A549 (cell line): ENCODE results near the gene PI4KA. TPM values are rescaled to one million over a fixed set of nuclear protein-coding genes. Genes with fewer than 3 reads are reported as not detected.

Experiments used
- ATAC-seq, 2 experiments: fragments of 200-7000 bp in 1 of 2; fragments of >200 bp in 1 of 2; cut with Nextera tagmentation in 1 of 2; cut with Tn5 transposase in 1 of 2; 3 replicates each; pipeline versions ENCODE4 v1.8.0 to v1.9.1; 2018 to 2020; ENCODE audit warnings: mild to moderate bottlenecking in 1 of 2, moderate library complexity in 1 of 2
- CTCF ChIA-PET: fragments of 300-600 bp; sonication (Branson Sonifier 250); formaldehyde crosslinking; extraction: SDS; loops from one replicate; lab custom pipeline; 2021; ENCODE audit warnings: antibody characterized with exemption, inconsistent platforms; lab: Yijun Ruan, JAX
- POLR2A ChIA-PET: fragments of 350-600 bp; formaldehyde crosslinking; extraction: SDS; loops from one replicate; lab custom pipeline; 2021; ENCODE audit warnings: antibody characterized with exemption, inconsistent platforms; lab: Yijun Ruan, JAX
- DNase-seq, 2 experiments: peaks; one replicate each; pipeline versions ENCODE4 v3.0.0 to v3.0.0-alpha.2; 2011 to 2016; ENCODE audit warnings: low read depth in 1 of 2, low spot score in 1 of 2
- FAIRE-seq: peaks from 2 replicates; lab custom pipeline; 2011; peaks lifted over from hg19 to GRCh38; lab: Jason Lieb, UNC
- H3K27ac ChIP-seq, 2 experiments: fragments of >200 bp; sonication (Bioruptor Twin); formaldehyde crosslinking; 3 replicates each; pipeline ENCODE4 v1.5.1; 2016 to 2017
- H3K4me1 ChIP-seq: fragments of >200 bp; sonication (Bioruptor Twin); formaldehyde crosslinking; 3 replicates; pipeline ENCODE4 v1.6.1; 2016
- H3K4me2 ChIP-seq: fragments of >200 bp; sonication (Bioruptor Twin); formaldehyde crosslinking; 3 replicates; pipeline ENCODE4 v1.6.1; 2016
- H3K4me3 ChIP-seq: fragments of >200 bp; sonication (Bioruptor Twin); formaldehyde crosslinking; 3 replicates; pipeline ENCODE4 v1.5.1; 2016
- H3K9me3 ChIP-seq: fragments of >200 bp; sonication (Bioruptor Twin); formaldehyde crosslinking; 3 replicates; pipeline ENCODE4 v1.6.1; 2016
- ATOH8 ChIP-seq: fragments of 250-450 bp; sonication (Bioruptor Pico); IDR thresholded peaks from 2 replicates; pipeline ENCODE4 v1.5.0; 2020; ENCODE audit warnings: low read depth, mild to moderate bottlenecking, moderate library complexity
- CBX8 ChIP-seq: fragments of 200-600 bp; sonication (generic); IDR thresholded peaks from 2 replicates; pipeline ENCODE4 v1.6.1; 2016
- CEBPB ChIP-seq, 2 experiments: fragments of >200 bp in 1 of 2; sonication (Bioruptor Twin) in 1 of 2; formaldehyde crosslinking in 1 of 2; IDR thresholded peaks; 2 replicates each; pipeline ENCODE4 v1.6.1; 2012 to 2016
- CTCF ChIP-seq: fragments of >200 bp; sonication (Bioruptor Twin); formaldehyde crosslinking; IDR thresholded peaks from 3 replicates; pipeline ENCODE4 v1.5.1; 2016
- E2F6 ChIP-seq: IDR thresholded peaks from 2 replicates; pipeline ENCODE4 v1.6.1; 2012; ENCODE audit warnings: low read depth, borderline replicate concordance
- ESRRA ChIP-seq: fragments of 150-350 bp; IDR thresholded peaks from 2 replicates; pipeline ENCODE4 v1.6.1; 2014; ENCODE audit warnings: mild to moderate bottlenecking, low read length, borderline replicate concordance
- HDAC2 ChIP-seq: fragments of 200-600 bp; sonication (generic); IDR thresholded peaks from 2 replicates; pipeline ENCODE4 v1.6.1; 2016
- HEYL ChIP-seq: fragments of 250-450 bp; sonication (Bioruptor Pico); IDR thresholded peaks from 2 replicates; pipeline ENCODE4 v1.8.0; 2021; ENCODE audit warnings: mild to moderate bottlenecking, moderate library complexity
- HOXB13 ChIP-seq: fragments of 250-450 bp; sonication (Bioruptor Pico); IDR thresholded peaks from 2 replicates; pipeline ENCODE4 v1.5.0; 2020; ENCODE audit warnings: low read depth, mild to moderate bottlenecking, moderate library complexity
- HOXB5 ChIP-seq: fragments of 250-450 bp; sonication (Bioruptor Pico); IDR thresholded peaks from 2 replicates; pipeline ENCODE4 v1.5.0; 2020; ENCODE audit warnings: mild to moderate bottlenecking, moderate library complexity
- JUNB ChIP-seq: fragments of >200 bp; sonication (Bioruptor Twin); formaldehyde crosslinking; IDR thresholded peaks from 2 replicates; pipeline ENCODE4 v1.6.1; 2016
- MAZ ChIP-seq: fragments of 150-350 bp; IDR thresholded peaks from 2 replicates; pipeline ENCODE4 v1.6.1; 2014; ENCODE audit warnings: antibody characterized with exemption, low read depth, low read length, borderline replicate concordance
- MYC ChIP-seq: IDR thresholded peaks from 2 replicates; pipeline ENCODE4 v1.6.1; 2012; ENCODE audit warnings: mild to moderate bottlenecking, inconsistent platforms, low read length, improper control_type of control experiment, borderline replicate concordance
- PHF8 ChIP-seq: fragments of 200-600 bp; sonication (generic); IDR thresholded peaks from 2 replicates; pipeline ENCODE4 v1.6.1; 2016; ENCODE audit warnings: low read depth, mild to moderate bottlenecking, antibody characterized with exemption, moderate library complexity, borderline replicate concordance
- RARB ChIP-seq: fragments of 250-450 bp; sonication (Bioruptor Pico); IDR thresholded peaks from 2 replicates; pipeline ENCODE4 v1.8.0; 2021; ENCODE audit warnings: mild to moderate bottlenecking, moderate library complexity
- SREBF2 ChIP-seq: fragments of 450-650 bp; IDR thresholded peaks from 2 replicates; pipeline ENCODE4 v1.6.1; 2014; ENCODE audit warnings: mild to moderate bottlenecking, moderate library complexity
- ZC3H11A ChIP-seq: fragments of 450-650 bp; IDR thresholded peaks from 2 replicates; pipeline ENCODE4 v1.6.1; 2014; ENCODE audit warnings: antibody characterized with exemption, mild to moderate bottlenecking
- ZFP36 ChIP-seq: fragments of 450-650 bp; IDR thresholded peaks from 2 replicates; pipeline ENCODE4 v1.6.1; 2014; ENCODE audit warnings: borderline replicate concordance; ENCODE audit not compliant: partially characterized antibody
- ZNF302 ChIP-seq: fragments of 250-450 bp; sonication (Bioruptor Pico); IDR thresholded peaks from 2 replicates; pipeline ENCODE4 v1.9.0; 2021; ENCODE audit warnings: inconsistent platforms, mild to moderate bottlenecking, moderate library complexity
- WGBS: methylation state at CpG from one replicate; pipeline ENCODE4 v1.1.6; 2017; ENCODE audit errors: missing lambda C conversion rate; 5-methylcytosine and 5-hydroxymethylcytosine counted together
- polyA plus RNA-seq, 4 experiments: library from polyadenylated mRNA; depleted of rRNA in 3 of 4; stranded (reverse); fragments of >200 nt; fragmentation: RNase III in 1 of 4; extraction: RNeasy Plus Mini Kit Qiagen cat#74134 plus additional on column Dnase treatment in 1 of 4; gene quantifications; 2 replicates in 3 of 4; 3 replicates in 1 of 4; pipeline ENCODE4 v1.2.3, GENCODE V29; 2011 to 2017

The PI4KA gene
- polyA plus RNA-seq, 2 of the 4 experiments (the other 2 are of a cell fraction): 14.4 to 21.3 TPM

- TF ChIP-seq ZNF302 (CRISPR knock-in tag) (no peak), MAZ (no peak), E2F6 (no peak)
- ChIA-PET POLR2A (no interaction called here), CTCF (interaction anchor here (0.6 to 3.4 kb wide), 2 partner anchors 9 to 39 kb away, joined by 3 to 19 read pairs; partner anchors contain the start of gene SERPIND1)
- FAIRE-seq: no peak
- Histone ChIP-seq H3K9me3 (no peaks in the 10 kb centered on the region), H3K4me3 (no peak overlapping the region), H3K4me2 (no peak overlapping the region), H3K4me1 (peaks cover 24% of the 10 kb centered on the region), H3K27ac (no peak overlapping the region)
- no peak for ATAC-seq
- 86% methylated on average over 11 of the region's 11 CpGs for WGBS
- DNase-seq: no peak
Measured at GRCh38 chr22:20781272-20781990, 77.2 kb downstream of the PI4KA start.

GRCh38 chr22:20779818-20780158 lies 78.8 kb downstream of the PI4KA start:
- DNase-seq (no peak), FAIRE-seq (no peak), ATAC-seq (no peak)
- no peaks in the 10 kb centered on the region for H3K9me3 ChIP-seq
- no peak overlapping the region for H3K4me3 ChIP-seq
- TF ChIP-seq RARB (CRISPR knock-in tag) (no peak), CBX8 (no peak), ATOH8 (no peak), ESRRA (no peak), SREBF2 (no peak), MYC (no peak), CTCF (no peak), HOXB13 (CRISPR knock-in tag) (no peak), HDAC2 (no peak), ZC3H11A (no peak), ZNF302 (CRISPR knock-in tag) (no peak), HEYL (no peak)
- 82% methylated on average over 5 of the region's 5 CpGs for WGBS
- ChIA-PET POLR2A (no interaction called here), CTCF (interaction anchor here (0.8 to 1.9 kb wide), 3 partner anchors 11 to 106 kb away, joined by 3 to 6 read pairs (median 3); no protein-coding TSS in a partner anchor)
- H3K4me2 ChIP-seq: no peak overlapping the region
- H3K27ac ChIP-seq: no peak overlapping the region
- peaks cover 24% of the 10 kb centered on the region for H3K4me1 ChIP-seq

GRCh38 chr22:20779014-20779817 lies 79.4 kb downstream of the PI4KA start:
- H3K4me2 ChIP-seq: no peak overlapping the region
- H3K9me3 ChIP-seq: no peaks in the 10 kb centered on the region
- H3K4me3 ChIP-seq: no peak overlapping the region
- peaks cover 24% of the 10 kb centered on the region for H3K4me1 ChIP-seq
- WGBS: 95% methylated on average over 25 of the region's 25 CpGs
- no peak for TF ChIP-seq CTCF
- no peak for TF ChIP-seq JUNB
- TF ChIP-seq CEBPB (IDR thresholded peaks at IDR 0.05): no peak
- no peak for TF ChIP-seq ZFP36
- no peak for TF ChIP-seq ZC3H11A
- no peak for TF ChIP-seq HOXB5 (CRISPR knock-in tag)
- TF ChIP-seq E2F6: no peak
- no peak for TF ChIP-seq SREBF2
- TF ChIP-seq PHF8: no peak
- DNase-seq: no peak
- H3K27ac ChIP-seq: no peak overlapping the region
- ChIA-PET POLR2A (no interaction called here), CTCF (interaction anchor here (0.8 to 1.9 kb wide), 5 partner anchors 11 to 107 kb away, joined by 3 to 6 read pairs (median 3); no protein-coding TSS in a partner anchor)
- no peak for FAIRE-seq
- no peak for ATAC-seq
